Measurements from ENCODE around the gene RNF167. TPM values are rescaled to one million over a fixed set of nuclear protein-coding genes. Genes with fewer than 3 reads are reported as not detected.
"Not testable (repeated sequence)": the region's sequence is repeated elsewhere in the genome, so short reads cannot be mapped to it uniquely, and the experiment has no call there.

The RNF167 gene
- total RNA-seq, 4 donors from 2014 or later = 66.3 to 95.4 (median 80.2) TPM

- intact Hi-C loops (cut with DNase I; ENCODE audit: low total_unique reads) = no loop called here
- H3K4me3 ChIP-seq (ENCODE audit: low read depth, poor library complexity, severe bottlenecking) = no peak overlapping the region
- TF ChIP-seq, protein P1, sequence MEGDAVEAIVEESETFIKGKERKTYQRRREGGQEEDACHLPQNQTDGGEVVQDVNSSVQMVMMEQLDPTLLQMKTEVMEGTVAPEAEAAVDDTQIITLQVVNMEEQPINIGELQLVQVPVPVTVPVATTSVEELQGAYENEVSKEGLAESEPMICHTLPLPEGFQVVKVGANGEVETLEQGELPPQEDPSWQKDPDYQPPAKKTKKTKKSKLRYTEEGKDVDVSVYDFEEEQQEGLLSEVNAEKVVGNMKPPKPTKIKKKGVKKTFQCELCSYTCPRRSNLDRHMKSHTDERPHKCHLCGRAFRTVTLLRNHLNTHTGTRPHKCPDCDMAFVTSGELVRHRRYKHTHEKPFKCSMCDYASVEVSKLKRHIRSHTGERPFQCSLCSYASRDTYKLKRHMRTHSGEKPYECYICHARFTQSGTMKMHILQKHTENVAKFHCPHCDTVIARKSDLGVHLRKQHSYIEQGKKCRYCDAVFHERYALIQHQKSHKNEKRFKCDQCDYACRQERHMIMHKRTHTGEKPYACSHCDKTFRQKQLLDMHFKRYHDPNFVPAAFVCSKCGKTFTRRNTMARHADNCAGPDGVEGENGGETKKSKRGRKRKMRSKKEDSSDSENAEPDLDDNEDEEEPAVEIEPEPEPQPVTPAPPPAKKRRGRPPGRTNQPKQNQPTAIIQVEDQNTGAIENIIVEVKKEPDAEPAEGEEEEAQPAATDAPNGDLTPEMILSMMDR (IDR thresholded peaks at IDR 0.05) = no peak
- no peak for DNase-seq (ENCODE audit: low spot score in 2 of 2)
- 55 to 66% methylated on average over 46 to 47 of the region's 48 CpGs for WGBS, 2 donors
These were observed 38.3 kb upstream of the RNF167 start for GRCh38 chr17:4901648-4902344.

- intact Hi-C loops (cut with DNase I; ENCODE audit: low total_unique reads) = no loop called here
- DNase-seq (ENCODE audit: low spot score in 2 of 2) = no peak
- no peak for TF ChIP-seq POLR2A (IDR thresholded peaks at IDR 0.05)
- TF ChIP-seq, protein P1 (IDR thresholded peaks at IDR 0.05) = no peak
- no peak overlapping the region for H3K4me3 ChIP-seq (ENCODE audit: low read depth, poor library complexity, severe bottlenecking)
- WGBS, 2 donors = 73 to 76% methylated on average over 8 of the region's 8 CpGs
These were observed 37.5 kb upstream of the RNF167 start for GRCh38 chr17:4902540-4902939.

DNA sequence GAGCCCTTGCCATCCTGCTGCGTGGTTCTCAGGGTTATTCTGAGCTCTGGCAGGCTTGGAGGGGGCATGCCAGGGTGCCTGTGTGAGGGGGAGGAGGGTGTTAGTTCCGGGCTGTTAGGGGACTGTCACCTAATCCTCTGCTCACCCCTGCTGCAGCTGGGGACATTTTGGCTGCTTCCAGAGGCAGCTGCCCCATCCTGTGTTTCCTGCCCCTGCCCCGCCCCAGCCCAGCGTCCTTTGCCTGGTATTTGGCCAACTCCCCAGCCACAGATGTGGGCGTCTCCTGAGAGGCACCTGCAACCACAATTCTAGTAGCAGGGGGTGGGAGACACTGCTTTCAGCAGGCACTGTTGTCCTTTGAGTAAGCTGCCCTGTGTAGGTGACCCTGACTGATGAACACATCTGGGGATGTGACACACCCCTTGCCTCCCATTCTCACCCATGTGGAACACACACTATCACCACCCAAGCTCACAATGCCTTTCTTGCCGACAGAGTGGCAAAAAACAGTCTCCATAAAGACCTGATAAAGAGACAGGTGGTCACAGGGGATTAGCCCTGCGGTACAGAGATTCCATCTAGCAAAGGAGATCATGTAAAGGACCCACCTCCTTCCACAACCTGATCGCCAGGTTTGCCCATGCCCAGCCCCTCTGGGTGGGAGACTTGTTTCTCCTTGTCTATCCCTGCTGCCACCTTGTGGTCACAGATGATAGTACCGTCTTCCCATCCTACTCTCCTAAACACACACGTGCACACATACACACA is 36.8 kb upstream of the RNF167 start, which contains the start of gene CHRNE:
Gene CHRNE (minus strand): TSS at position 48 of the 768 bp plus-strand sequence. CDS start 35 bp downstream, at position 13.
- DNase-seq (ENCODE audit: low spot score in 2 of 2) = peak; percentile 85 to 94
- no peak within 1 kb of the TSS for H3K4me3 ChIP-seq (ENCODE audit: low read depth, poor library complexity, severe bottlenecking)
- intact Hi-C loops (cut with DNase I; ENCODE audit: low total_unique reads) = no loop called here
- no peak for TF ChIP-seq POLR2A (IDR thresholded peaks at IDR 0.05)
- TF ChIP-seq, protein P1 (IDR thresholded peaks at IDR 0.05) = peak in 1 of 3 donors; percentile 62
- 12 to 16% methylated on average over 10 of the region's 10 CpGs for WGBS, 2 donors

GRCh38 chr17:4906642-4907041 is 33.4 kb upstream of the RNF167 start:
- H3K4me3 ChIP-seq (ENCODE audit: low read depth, poor library complexity, severe bottlenecking); DNase-seq (ENCODE audit: low spot score in 2 of 2): not testable (repeated sequence)
- intact Hi-C loops (cut with DNase I; ENCODE audit: low total_unique reads) = loop anchor here (5.0 kb wide), 1 partner anchor 91 kb away; the partner anchor contains the start of genes INCA1 and KIF1C

GRCh38 chr17:4908301-4908700 is 31.8 kb upstream of the RNF167 start:
- H3K4me3 ChIP-seq (ENCODE audit: low read depth, poor library complexity, severe bottlenecking) = no peak overlapping the region
- intact Hi-C loops (cut with DNase I; ENCODE audit: low total_unique reads) = loop anchor here (5.0 kb wide), 1 partner anchor 89 kb away; the partner anchor contains the start of genes INCA1 and KIF1C
- no peak for DNase-seq (ENCODE audit: low spot score in 2 of 2)
- TF ChIP-seq POLR2A (IDR thresholded peaks at IDR 0.05) = no peak
- TF ChIP-seq, protein P1 (IDR thresholded peaks at IDR 0.05) = no peak
- 19 to 40% methylated on average over 10 of the region's 10 CpGs for WGBS, 2 donors

Measured in lower leg skin (tissue), 4 donors.